Embryonic facial prominence (tissue), 1 donor: ENCODE data around the gene CBX4.

ENCODE experiments used
- DNase-seq: peaks from one replicate; pipeline ENCODE4 v3.0.0-alpha.2; 2016; ENCODE audit errors: extremely low spot score

The CBX4 gene

GRCh38 chr17:79812353-79813258, 26.6 kb downstream of the CBX4 start:
- no peak for DNase-seq

GRCh38 chr17:79811868-79812352, 27.3 kb downstream of the CBX4 start:
- DNase-seq = no peak

GRCh38 chr17:79811011-79811867, 28.0 kb downstream of the CBX4 start:
- DNase-seq = no peak

- DNase-seq = peak; percentile 81
These were observed 28.9 kb downstream of the CBX4 start for GRCh38 chr17:79810130-79811010.

GRCh38 chr17:79809530-79810129, 29.6 kb downstream of the CBX4 start:
- DNase-seq = no peak

GRCh38 chr17:79808763-79809529, 30.3 kb downstream of the CBX4 start:
- no peak for DNase-seq

GRCh38 chr17:79806863-79807720, 32.1 kb downstream of the CBX4 start:
- no peak for DNase-seq

- DNase-seq = no peak
These were observed 32.8 kb downstream of the CBX4 start for GRCh38 chr17:79806446-79806760.

GRCh38 chr17:79804856-79805696, 34.2 kb downstream of the CBX4 start:
- no peak for DNase-seq

- DNase-seq = no peak
These were observed 35.0 kb downstream of the CBX4 start for GRCh38 chr17:79803997-79804855.

GRCh38 chr17:79803421-79803996, 35.7 kb downstream of the CBX4 start:
- DNase-seq = no peak

- no peak for DNase-seq
These were observed 36.4 kb downstream of the CBX4 start for GRCh38 chr17:79802736-79803420.

GRCh38 chr17:79802039-79802735, 37.1 kb downstream of the CBX4 start:
- DNase-seq = no peak

- DNase-seq = no peak
These were observed 37.8 kb downstream of the CBX4 start for GRCh38 chr17:79801156-79802038.
